Large intestine (tissue), 3 donors: ENCODE data around the gene TSPAN15. TPM values are rescaled to one million over a fixed set of nuclear protein-coding genes. Genes with fewer than 3 reads are reported as not detected.
A peak's percentile ranks its signal among the peaks of the same experiment; 100 is the strongest.

Experiments
- DNase-seq, 2 donors: peaks; one replicate each; pipeline versions ENCODE4 v3.0.0 to v3.0.0-alpha.2; 2013
- H3K27ac ChIP-seq: one replicate; pipeline ENCODE4 v1.5.1; 2013; ENCODE audit warnings: low read length
- H3K27me3 ChIP-seq: 2 replicates; pipeline ENCODE4 v1.6.1; 2013; ENCODE audit warnings: low read length; ENCODE audit not compliant: control insufficient read depth, insufficient read depth
- H3K36me3 ChIP-seq: 2 replicates; pipeline ENCODE4 v1.6.1; 2013; ENCODE audit warnings: low read length; ENCODE audit not compliant: control insufficient read depth, insufficient read depth
- H3K4me1 ChIP-seq: one replicate; pipeline ENCODE4 v1.6.1; 2013; ENCODE audit warnings: low read length; ENCODE audit not compliant: control insufficient read depth, insufficient read depth
- H3K4me3 ChIP-seq: one replicate; pipeline ENCODE4 v1.5.1; 2013; ENCODE audit warnings: low read length
- H3K9me3 ChIP-seq: one replicate; pipeline ENCODE4 v1.6.1; 2013; ENCODE audit warnings: mild to moderate bottlenecking, low read depth, low read length, moderate library complexity; ENCODE audit not compliant: control insufficient read depth
- whole genome bisulfite sequencing: methylation state at CpG from one replicate; pipeline ENCODE4 v1.1.5; 2013; ENCODE audit warnings: low lambda C conversion rate; ENCODE audit not compliant: insufficient coverage; 5-methylcytosine and 5-hydroxymethylcytosine counted together
- polyA plus RNA-seq: library from polyadenylated mRNA; unstranded; fragments of 120-200 nt; gene quantifications from one replicate; pipeline ENCODE4 v1.2.1, GENCODE V29; 2013

TSPAN15 gene
- polyA plus RNA-seq, 1 donor, result 37.9 TPM

DNA sequence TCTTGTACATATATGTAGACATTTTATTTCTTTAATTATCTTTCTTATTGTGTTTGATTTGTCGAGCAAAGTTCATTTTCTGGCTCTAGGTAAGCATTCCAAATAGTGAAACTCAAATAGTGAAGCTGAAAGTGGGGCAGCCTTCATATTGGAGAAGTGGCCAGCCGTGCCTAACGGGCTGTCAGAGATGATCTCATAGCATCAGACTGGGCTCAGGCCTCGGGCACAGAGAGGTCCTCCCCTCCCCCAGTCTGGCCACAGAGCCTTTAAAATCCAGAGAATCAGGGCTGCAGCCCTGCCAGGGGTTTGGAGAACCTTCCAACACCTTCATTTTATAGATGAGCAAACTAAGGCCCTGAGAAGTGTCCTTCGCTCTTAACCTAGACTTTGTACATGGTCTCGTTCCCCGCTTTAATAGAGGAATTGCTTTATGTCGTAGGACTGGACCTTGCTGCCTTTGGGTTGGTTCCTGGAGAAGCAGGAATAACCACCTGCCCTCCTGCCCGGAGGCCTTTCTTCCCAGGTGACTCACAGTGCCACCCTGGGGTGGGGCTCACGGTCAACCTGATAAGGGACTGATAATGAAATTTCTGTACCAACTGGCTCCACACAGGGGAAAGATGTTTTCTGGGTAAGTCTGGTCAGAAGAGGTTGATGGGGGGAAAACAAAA, 7.3 kb downstream of the TSPAN15 start:
- DNase-seq, result peak; percentile 92 to 96
- H3K4me3 ChIP-seq, result no peak overlapping the region
- peak overlapping the region; percentile 93 for H3K27ac ChIP-seq
- H3K4me1 ChIP-seq, result peaks cover 52% of the 10 kb centered on the region
- H3K9me3 ChIP-seq, result no peaks in the 10 kb centered on the region
- 40% methylated on average over 1 of the region's 10 CpGs for WGBS
- H3K27me3 ChIP-seq, result no peaks in the 10 kb centered on the region
- H3K36me3 ChIP-seq, result peaks cover 5% of the 10 kb centered on the region

- 53% methylated on average over 3 of the region's 8 CpGs for WGBS
- peak overlapping the region; percentile 93 for H3K27ac ChIP-seq
- no peak overlapping the region for H3K4me3 ChIP-seq
- H3K9me3 ChIP-seq, result no peaks in the 10 kb centered on the region
- H3K27me3 ChIP-seq, result no peaks in the 10 kb centered on the region
- peaks cover 57% of the 10 kb centered on the region for H3K4me1 ChIP-seq
- H3K36me3 ChIP-seq, result peaks cover 5% of the 10 kb centered on the region
- DNase-seq, result peak; percentile 26 to 72
These were observed 8.0 kb downstream of the TSPAN15 start for GRCh38 chr10:69459101-69459790.

- peaks cover 64% of the 10 kb centered on the region for H3K4me1 ChIP-seq
- no peaks in the 10 kb centered on the region for H3K9me3 ChIP-seq
- WGBS, result no CpG with 5 or more reads among the region's 12 CpGs
- DNase-seq, result no peak
- H3K27me3 ChIP-seq, result no peaks in the 10 kb centered on the region
- peaks cover 5% of the 10 kb centered on the region for H3K36me3 ChIP-seq
- H3K4me3 ChIP-seq, result no peak overlapping the region
- H3K27ac ChIP-seq, result peak overlapping the region; percentile 93
These were observed 8.8 kb downstream of the TSPAN15 start for GRCh38 chr10:69459893-69460575.

DNA sequence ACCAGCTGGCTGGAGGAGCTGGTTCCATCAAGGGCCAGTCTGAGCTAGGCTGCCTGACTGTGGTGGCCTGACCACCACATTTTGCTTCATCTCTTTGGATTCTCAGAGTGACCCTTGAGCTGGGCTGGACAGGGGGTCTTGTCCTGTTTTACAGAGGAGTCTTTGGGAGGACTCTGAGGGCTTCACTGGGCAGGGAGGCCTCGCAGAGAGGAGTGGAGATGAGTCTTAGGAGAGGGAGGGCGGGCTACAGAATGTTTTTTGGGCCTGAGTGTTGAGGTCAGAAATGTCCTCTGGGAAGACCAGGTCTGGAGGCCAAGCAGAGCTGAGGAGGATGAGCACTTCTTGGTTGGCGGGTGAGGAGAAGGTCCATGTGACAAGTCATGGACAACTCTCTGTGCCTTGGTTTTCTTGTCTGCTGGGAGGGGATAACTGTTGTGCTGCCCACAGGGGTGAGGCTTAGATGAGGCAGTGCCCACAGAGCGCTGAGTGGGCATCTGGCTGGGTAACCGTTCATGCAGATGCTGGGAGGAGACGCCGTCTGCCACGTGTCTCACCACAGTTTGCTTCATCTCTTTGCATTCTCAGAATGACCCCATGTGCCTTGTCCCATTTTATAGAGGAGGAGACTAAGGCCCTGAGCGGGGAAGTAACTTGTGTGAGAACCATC, 9.4 kb downstream of the TSPAN15 start:
- Histone ChIP-seq H3K36me3 (peaks cover 5% of the 10 kb centered on the region), H3K9me3 (no peaks in the 10 kb centered on the region), H3K4me1 (peaks cover 67% of the 10 kb centered on the region), H3K4me3 (no peak overlapping the region), H3K27ac (no peak overlapping the region), H3K27me3 (no peaks in the 10 kb centered on the region)
- WGBS, result 100% methylated on average over 5 of the region's 9 CpGs
- no peak for DNase-seq

- Histone ChIP-seq H3K4me1 (peaks cover 67% of the 10 kb centered on the region), H3K9me3 (no peaks in the 10 kb centered on the region), H3K4me3 (no peak overlapping the region), H3K36me3 (peaks cover 5% of the 10 kb centered on the region), H3K27me3 (no peaks in the 10 kb centered on the region), H3K27ac (peak overlapping the region; percentile 29)
- WGBS, result no CpG with 5 or more reads among the region's 5 CpGs
- DNase-seq, result peak in 1 of 2 donors; percentile 33
These were observed 10.2 kb downstream of the TSPAN15 start for GRCh38 chr10:69461243-69462025.

DNA sequence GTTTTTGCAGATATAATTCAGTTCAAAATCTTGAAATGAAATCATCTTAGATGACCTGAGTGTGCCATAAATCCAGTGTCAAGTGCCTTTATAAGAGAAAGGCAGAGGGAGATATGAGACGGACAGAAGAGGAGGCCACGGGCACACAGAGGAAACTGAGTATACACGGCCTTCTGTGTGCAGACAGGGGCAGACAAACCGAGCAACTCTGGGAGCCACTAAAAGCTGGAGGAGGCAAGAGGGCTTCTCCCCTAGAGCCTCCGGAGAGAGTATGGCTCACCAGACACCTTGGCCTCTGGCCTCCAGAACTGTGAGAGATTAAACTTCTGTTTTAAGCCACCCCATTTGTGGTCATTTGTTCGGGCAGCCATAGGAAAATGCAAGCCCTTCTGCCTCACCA, 12.6 kb downstream of the TSPAN15 start:
- Histone ChIP-seq H3K9me3 (no peaks in the 10 kb centered on the region), H3K27me3 (no peaks in the 10 kb centered on the region), H3K36me3 (no peaks in the 10 kb centered on the region), H3K27ac (no peak overlapping the region), H3K4me3 (no peak overlapping the region), H3K4me1 (peaks cover 49% of the 10 kb centered on the region)
- no peak for DNase-seq
- WGBS, result no CpG with 5 or more reads among the region's 6 CpGs

DNA sequence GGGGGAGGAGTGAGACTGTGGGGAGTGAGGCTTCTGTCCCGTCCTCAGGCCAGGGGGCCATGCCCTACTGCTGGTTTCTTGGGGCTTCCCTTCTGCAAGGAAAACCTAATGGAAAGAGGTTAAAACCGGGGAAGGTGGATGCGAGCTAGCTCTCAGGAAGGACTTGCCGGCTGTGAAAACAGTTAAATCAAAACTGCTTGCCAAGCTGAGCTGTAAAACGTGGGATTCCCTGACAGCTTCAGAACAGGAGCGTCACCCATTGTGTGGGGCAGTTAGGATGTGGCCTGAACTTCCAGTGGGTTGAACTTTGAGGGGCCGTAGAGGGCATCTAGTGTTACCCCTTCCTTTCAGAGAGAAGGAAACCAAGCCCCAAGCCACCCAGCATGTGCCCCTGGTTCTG, 13.1 kb downstream of the TSPAN15 start:
- Histone ChIP-seq H3K4me1 (peaks cover 44% of the 10 kb centered on the region), H3K36me3 (no peaks in the 10 kb centered on the region), H3K4me3 (no peak overlapping the region), H3K9me3 (no peaks in the 10 kb centered on the region), H3K27me3 (no peaks in the 10 kb centered on the region), H3K27ac (no peak overlapping the region)
- DNase-seq, result no peak
- no CpG with 5 or more reads among the region's 7 CpGs for WGBS

DNA sequence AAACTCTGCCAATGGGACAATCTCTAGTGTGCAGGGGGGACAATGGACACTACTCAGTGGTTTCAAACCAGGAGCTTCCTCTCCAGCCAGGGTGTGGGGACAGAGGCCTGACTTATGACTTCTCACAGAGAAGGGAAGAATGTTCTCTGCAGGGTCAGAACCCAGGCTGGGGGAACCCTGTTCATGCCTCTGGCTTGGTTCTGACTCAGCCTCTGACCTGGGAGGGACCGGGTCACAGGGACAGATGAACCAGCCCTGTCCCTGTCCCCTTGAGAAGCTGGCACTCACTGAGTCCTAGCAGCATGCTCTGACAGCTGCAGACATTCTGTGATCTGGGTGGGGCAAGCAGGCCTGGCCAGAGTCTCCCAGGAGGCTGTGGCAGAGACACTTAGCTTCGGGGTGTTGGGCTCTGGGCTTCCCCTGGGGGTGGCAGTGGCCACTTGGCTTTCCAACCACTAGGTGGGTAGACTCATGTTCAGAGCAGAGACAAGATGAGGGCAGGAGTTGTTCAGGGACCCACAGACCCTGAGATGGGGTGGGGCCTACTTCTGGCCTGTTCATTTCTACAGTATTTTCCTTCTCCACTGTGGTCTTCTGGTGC, 13.6 kb downstream of the TSPAN15 start:
- H3K27me3 ChIP-seq, result no peaks in the 10 kb centered on the region
- no CpG with 5 or more reads among the region's 2 CpGs for WGBS
- H3K36me3 ChIP-seq, result no peaks in the 10 kb centered on the region
- H3K9me3 ChIP-seq, result no peaks in the 10 kb centered on the region
- peak in 1 of 2 donors; percentile 39 for DNase-seq
- H3K4me3 ChIP-seq, result no peak overlapping the region
- H3K4me1 ChIP-seq, result peaks cover 39% of the 10 kb centered on the region
- H3K27ac ChIP-seq, result no peak overlapping the region

GRCh38 chr10:69465457-69466157, 14.3 kb downstream of the TSPAN15 start:
- no CpG with 5 or more reads among the region's 9 CpGs for WGBS

More at GRCh38 chr10:69465457-69466157, 14.3 kb downstream of the TSPAN15 start:
- Histone ChIP-seq H3K9me3 (no peaks in the 10 kb centered on the region), H3K36me3 (no peaks in the 10 kb centered on the region), H3K4me1 (peaks cover 32% of the 10 kb centered on the region), H3K27ac (no peak overlapping the region), H3K27me3 (no peaks in the 10 kb centered on the region), H3K4me3 (no peak overlapping the region)
- no peak for DNase-seq
